Measurements from ENCODE around the gene TNFRSF11A. TPM values are rescaled to one million over a fixed set of nuclear protein-coding genes. Genes with fewer than 3 reads are reported as not detected.

Gene TNFRSF11A
- total RNA-seq, 1 donor from 2014 or later, result 0.75 TPM

- Mint-ChIP-seq H3K27ac (ENCODE audit: unreplicated experiment) (no peak overlapping the region), H3K4me3 (ENCODE audit: unreplicated experiment) (no peak overlapping the region), H3K4me1 (ENCODE audit: low read depth, unreplicated experiment) (peaks cover 3% of the 10 kb centered on the region), H3K36me3 (ENCODE audit: low read depth, unreplicated experiment) (no peaks in the 10 kb centered on the region), H3K27me3 (ENCODE audit: low read depth, unreplicated experiment) (peaks cover 16% of the 10 kb centered on the region), H3K9me3 (ENCODE audit: unreplicated experiment) (no peaks in the 10 kb centered on the region)
- no peak overlapping the region for H2AFZ ChIP-seq (ENCODE audit: low read depth, low read length)
- H3K9ac ChIP-seq (ENCODE audit: low read length), result no peak overlapping the region
- FAIRE-seq, result no peak
- H3K27ac ChIP-seq (ENCODE audit: low read depth, low read length), result no peak overlapping the region
- no peaks in the 10 kb centered on the region for H3K79me2 ChIP-seq (ENCODE audit: insufficient read depth, low read length)
- no peaks in the 10 kb centered on the region for H4K20me1 ChIP-seq (ENCODE audit: insufficient read depth, low read length)
- H3K36me3 ChIP-seq (ENCODE audit: insufficient read depth, low read length), result no peaks in the 10 kb centered on the region
- H3K27me3 ChIP-seq (ENCODE audit: insufficient read depth, low read length), result peaks cover 10% of the 10 kb centered on the region
- no peak overlapping the region for H3K4me2 ChIP-seq (ENCODE audit: low read length)
- DNase-seq (ENCODE audit: low read depth), result no peak
- H3K9me3 ChIP-seq (ENCODE audit: insufficient read depth, low read depth, low read length), result no peaks in the 10 kb centered on the region
- TF ChIP-seq EZH2 (IDR thresholded peaks at IDR 0.05; ENCODE audit: insufficient read depth, low read length) (no peak), CTCF (IDR thresholded peaks at IDR 0.05; ENCODE audit: insufficient read depth, low read depth, low read length) (no peak)
- H3K4me1 ChIP-seq (ENCODE audit: insufficient read depth, low read length), result peaks cover 5% of the 10 kb centered on the region
- H3K4me3 ChIP-seq (ENCODE audit: insufficient read depth, low read depth, low read length), result no peak overlapping the region
Observed at GRCh38 chr18:62436636-62437234, 111.6 kb downstream of the TNFRSF11A start.

- Mint-ChIP-seq H3K9me3 (ENCODE audit: unreplicated experiment) (no peaks in the 10 kb centered on the region), H3K27me3 (ENCODE audit: low read depth, unreplicated experiment) (peaks cover 18% of the 10 kb centered on the region), H3K36me3 (ENCODE audit: low read depth, unreplicated experiment) (no peaks in the 10 kb centered on the region), H3K4me1 (ENCODE audit: low read depth, unreplicated experiment) (peaks cover 3% of the 10 kb centered on the region), H3K27ac (ENCODE audit: unreplicated experiment) (no peak overlapping the region), H3K4me3 (ENCODE audit: unreplicated experiment) (no peak overlapping the region)
- peaks cover 5% of the 10 kb centered on the region for H3K4me1 ChIP-seq (ENCODE audit: insufficient read depth, low read length)
- H3K4me2 ChIP-seq (ENCODE audit: low read length), result no peak overlapping the region
- DNase-seq (ENCODE audit: low read depth) (peak; percentile 39), FAIRE-seq (no peak)
- peaks cover 10% of the 10 kb centered on the region for H3K27me3 ChIP-seq (ENCODE audit: insufficient read depth, low read length)
- no peaks in the 10 kb centered on the region for H3K9me3 ChIP-seq (ENCODE audit: insufficient read depth, low read depth, low read length)
- no peaks in the 10 kb centered on the region for H3K79me2 ChIP-seq (ENCODE audit: insufficient read depth, low read length)
- H3K27ac ChIP-seq (ENCODE audit: low read depth, low read length), result no peak overlapping the region
- H3K36me3 ChIP-seq (ENCODE audit: insufficient read depth, low read length), result no peaks in the 10 kb centered on the region
- no peak overlapping the region for H2AFZ ChIP-seq (ENCODE audit: low read depth, low read length)
- H3K9ac ChIP-seq (ENCODE audit: low read length), result no peak overlapping the region
- no peak overlapping the region for H3K4me3 ChIP-seq (ENCODE audit: insufficient read depth, low read depth, low read length)
- no peaks in the 10 kb centered on the region for H4K20me1 ChIP-seq (ENCODE audit: insufficient read depth, low read length)
- no peak for TF ChIP-seq EZH2 (IDR thresholded peaks at IDR 0.05; ENCODE audit: insufficient read depth, low read length)
- TF ChIP-seq CTCF (IDR thresholded peaks at IDR 0.05; ENCODE audit: insufficient read depth, low read depth, low read length), result no peak
Observed at GRCh38 chr18:62437235-62438017, 112.3 kb downstream of the TNFRSF11A start.

GRCh38 chr18:62438018-62438329 is 112.9 kb downstream of the TNFRSF11A start:
- H3K36me3 Mint-ChIP-seq (ENCODE audit: low read depth, unreplicated experiment), result no peaks in the 10 kb centered on the region
- no peak overlapping the region for H3K4me3 ChIP-seq (ENCODE audit: insufficient read depth, low read depth, low read length)
- FAIRE-seq (no peak), DNase-seq (ENCODE audit: low read depth) (no peak)
- no peak overlapping the region for H2AFZ ChIP-seq (ENCODE audit: low read depth, low read length)
- H3K36me3 ChIP-seq (ENCODE audit: insufficient read depth, low read length), result no peaks in the 10 kb centered on the region
- H4K20me1 ChIP-seq (ENCODE audit: insufficient read depth, low read length), result no peaks in the 10 kb centered on the region
- H3K9me3 ChIP-seq (ENCODE audit: insufficient read depth, low read depth, low read length), result no peaks in the 10 kb centered on the region
- H3K4me1 ChIP-seq (ENCODE audit: insufficient read depth, low read length), result peaks cover 5% of the 10 kb centered on the region
- TF ChIP-seq EZH2 (IDR thresholded peaks at IDR 0.05; ENCODE audit: insufficient read depth, low read length) (no peak), CTCF (IDR thresholded peaks at IDR 0.05; ENCODE audit: insufficient read depth, low read depth, low read length) (no peak)
- peaks cover 3% of the 10 kb centered on the region for H3K4me1 Mint-ChIP-seq (ENCODE audit: low read depth, unreplicated experiment)
- H3K27ac Mint-ChIP-seq (ENCODE audit: unreplicated experiment), result no peak overlapping the region
- H3K27me3 Mint-ChIP-seq (ENCODE audit: low read depth, unreplicated experiment), result peaks cover 18% of the 10 kb centered on the region
- H3K9ac ChIP-seq (ENCODE audit: low read length), result no peak overlapping the region
- no peak overlapping the region for H3K27ac ChIP-seq (ENCODE audit: low read depth, low read length)
- no peak overlapping the region for H3K4me3 Mint-ChIP-seq (ENCODE audit: unreplicated experiment)
- no peak overlapping the region for H3K4me2 ChIP-seq (ENCODE audit: low read length)
- peaks cover 10% of the 10 kb centered on the region for H3K27me3 ChIP-seq (ENCODE audit: insufficient read depth, low read length)
- H3K9me3 Mint-ChIP-seq (ENCODE audit: unreplicated experiment), result no peaks in the 10 kb centered on the region
- H3K79me2 ChIP-seq (ENCODE audit: insufficient read depth, low read length), result no peaks in the 10 kb centered on the region

Measured in astrocyte (in vitro differentiated cells and primary cell).